Tibial artery (tissue), 4 donors: ENCODE data around the gene AVPI1.

Experiments used
- DNase-seq, 2 donors: peaks; one replicate each; pipeline ENCODE4 v3.0.0-alpha.2; 2019
- H3K27ac ChIP-seq, 2 donors: fragments of 200-600 bp; sonication (generic) in 1 of 2; 1 replicate in 1 of 2; 2 replicates in 1 of 2; pipeline ENCODE4 v1.5.1; 2018 to 2019; ENCODE audit warnings: mild to moderate bottlenecking in 1 of 2
- H3K27me3 ChIP-seq, 2 donors: fragments of 200-600 bp; sonication (generic) in 1 of 2; one replicate each; pipeline versions ENCODE4 v1.5.1 to v1.6.0; 2016 to 2019
- H3K36me3 ChIP-seq, 3 donors: fragments of 200-600 bp; sonication (generic) in 2 of 3; one replicate each; pipeline ENCODE4 v1.5.1; 2016 to 2019; ENCODE audit warnings: mild to moderate bottlenecking in 2 of 3
- H3K4me1 ChIP-seq, 4 donors: fragments of 200-600 bp; sonication (generic) in 2 of 4; 1 replicate in 3 of 4; 2 replicates in 1 of 4; pipeline ENCODE4 v1.5.1; 2016 to 2019
- H3K4me3 ChIP-seq, 2 donors: fragments of 200-600 bp; sonication (generic) in 1 of 2; 1 replicate in 1 of 2; 2 replicates in 1 of 2; pipeline ENCODE4 v1.5.1; 2018 to 2019; ENCODE audit warnings: mild to moderate bottlenecking in 2 of 2
- H3K9me3 ChIP-seq, 3 donors: fragments of 200-600 bp; sonication (generic) in 1 of 3; one replicate each; pipeline ENCODE4 v1.5.1; 2016 to 2019
- intact Hi-C: fragments of 100-400 bp; cut with DNase I; formaldehyde crosslinking; loops from one replicate; pipeline ENCODE4 v1.15.0; 2023; ENCODE audit warnings: low total_unique reads
- TF ChIP-seq, protein P1 (sequence below), 2 experiments: fragments of 200-600 bp in 1 of 2; fragments of 450-650 bp in 1 of 2; IDR thresholded peaks; one replicate each; pipeline ENCODE4 v1.5.1; 2017 to 2019; ENCODE audit warnings: antibody characterized with exemption in 2 of 2, mild to moderate bottlenecking in 1 of 2, moderate library complexity in 1 of 2

The AVPI1 gene

DNA sequence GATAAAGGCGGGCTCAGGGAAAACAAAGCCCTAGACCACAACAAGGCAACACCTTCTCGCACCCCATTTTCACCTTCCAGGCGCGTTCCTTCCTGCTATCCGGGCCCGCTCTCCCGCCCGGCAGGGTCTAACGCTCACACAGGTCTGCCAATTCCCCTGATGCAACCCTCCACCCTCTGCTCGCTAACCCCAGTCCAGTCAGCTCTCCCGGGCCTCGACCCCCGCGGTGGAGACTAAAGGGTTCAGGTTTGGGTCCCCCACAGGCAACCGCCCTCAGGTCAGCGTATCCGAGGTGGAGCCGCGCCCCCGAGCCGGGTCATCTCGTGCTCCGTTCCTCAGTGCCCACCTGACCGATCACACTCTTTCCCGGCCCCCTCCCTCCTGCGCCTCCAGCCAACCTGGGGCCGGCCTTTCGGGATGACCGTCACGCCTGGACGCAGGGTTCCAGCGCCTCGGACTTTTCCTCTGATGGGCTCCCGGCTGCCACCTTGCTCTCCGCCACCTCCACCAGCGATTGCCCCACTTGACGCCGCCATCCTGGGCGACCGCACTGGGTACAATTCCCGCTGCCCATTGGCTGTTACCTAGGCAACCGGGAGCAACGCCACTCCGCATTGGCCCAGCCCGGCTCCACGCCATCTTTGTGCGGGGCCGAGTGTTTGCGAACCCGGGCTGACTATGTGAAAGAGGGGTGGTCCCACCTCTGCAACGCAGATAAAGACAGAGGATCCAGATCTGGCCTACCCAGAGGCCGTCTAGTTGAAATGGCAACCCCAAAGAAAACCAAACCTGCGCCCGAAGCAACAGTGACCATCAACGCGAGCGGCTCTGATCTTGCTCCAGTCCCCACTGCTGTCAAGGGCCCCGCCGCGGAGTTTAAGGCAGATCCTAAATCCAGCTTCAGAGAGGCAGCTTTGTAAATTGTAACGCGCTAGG is 53.8 kb downstream of the AVPI1 start, which contains the start of gene MORN4:
Gene MORN4 (minus strand): TSS at position 552 of the 936 bp plus-strand sequence. CDS start 13,847 bp downstream, outside the sequence.
- peak; percentile 95 to 97 for DNase-seq
- H3K9me3 ChIP-seq, result no peaks in the 10 kb centered on the region
- TF ChIP-seq, protein P1, sequence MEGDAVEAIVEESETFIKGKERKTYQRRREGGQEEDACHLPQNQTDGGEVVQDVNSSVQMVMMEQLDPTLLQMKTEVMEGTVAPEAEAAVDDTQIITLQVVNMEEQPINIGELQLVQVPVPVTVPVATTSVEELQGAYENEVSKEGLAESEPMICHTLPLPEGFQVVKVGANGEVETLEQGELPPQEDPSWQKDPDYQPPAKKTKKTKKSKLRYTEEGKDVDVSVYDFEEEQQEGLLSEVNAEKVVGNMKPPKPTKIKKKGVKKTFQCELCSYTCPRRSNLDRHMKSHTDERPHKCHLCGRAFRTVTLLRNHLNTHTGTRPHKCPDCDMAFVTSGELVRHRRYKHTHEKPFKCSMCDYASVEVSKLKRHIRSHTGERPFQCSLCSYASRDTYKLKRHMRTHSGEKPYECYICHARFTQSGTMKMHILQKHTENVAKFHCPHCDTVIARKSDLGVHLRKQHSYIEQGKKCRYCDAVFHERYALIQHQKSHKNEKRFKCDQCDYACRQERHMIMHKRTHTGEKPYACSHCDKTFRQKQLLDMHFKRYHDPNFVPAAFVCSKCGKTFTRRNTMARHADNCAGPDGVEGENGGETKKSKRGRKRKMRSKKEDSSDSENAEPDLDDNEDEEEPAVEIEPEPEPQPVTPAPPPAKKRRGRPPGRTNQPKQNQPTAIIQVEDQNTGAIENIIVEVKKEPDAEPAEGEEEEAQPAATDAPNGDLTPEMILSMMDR (IDR thresholded peaks at IDR 0.05), result no peak
- intact Hi-C loops, result no loop called here
- H3K36me3 ChIP-seq, result no peaks in the 10 kb centered on the region
- H3K27ac ChIP-seq, result peak within 1 kb of the TSS; percentile 60 to 62
- H3K4me1 ChIP-seq, result peaks cover 0 to 9% (median 6%) of the 10 kb centered on the region in 4 donors
- peak within 1 kb of the TSS; percentile 71 to 75 for H3K4me3 ChIP-seq
- H3K27me3 ChIP-seq, result no peaks in the 10 kb centered on the region

DNA sequence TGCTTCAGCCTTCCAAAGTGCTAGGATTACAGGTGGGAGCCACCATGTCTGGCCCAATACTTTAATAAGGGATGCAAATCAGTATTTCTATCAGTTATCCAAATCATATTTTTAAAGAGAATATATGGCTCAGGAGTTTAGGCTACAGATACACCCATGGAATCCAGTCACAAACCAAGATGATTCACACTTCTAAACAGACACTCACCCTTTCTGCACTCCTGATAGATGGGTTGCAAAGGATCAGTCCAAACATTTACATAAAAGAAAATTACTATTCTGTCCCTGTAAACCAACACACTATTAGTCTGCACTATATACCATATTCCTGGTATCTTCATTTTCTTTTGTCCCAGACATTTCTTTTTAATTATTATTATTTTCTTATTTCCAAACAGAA is 55.9 kb downstream of the AVPI1 start:
- H3K9me3 ChIP-seq, result no peaks in the 10 kb centered on the region
- H3K4me3 ChIP-seq, result no peak overlapping the region
- H3K27me3 ChIP-seq, result no peaks in the 10 kb centered on the region
- H3K36me3 ChIP-seq, result no peaks in the 10 kb centered on the region
- intact Hi-C loops, result no loop called here
- no peak for DNase-seq
- no peak overlapping the region for H3K27ac ChIP-seq
- TF ChIP-seq, protein P1 (IDR thresholded peaks at IDR 0.05), result no peak
- peaks cover 0 to 9% (median 6%) of the 10 kb centered on the region in 4 donors for H3K4me1 ChIP-seq

GRCh38 chr10:97629289-97629688 is 57.8 kb downstream of the AVPI1 start:
- Histone ChIP-seq H3K4me3 (no peak overlapping the region), H3K9me3 (no peaks in the 10 kb centered on the region), H3K4me1 (peaks cover 0 to 9% (median 6%) of the 10 kb centered on the region in 4 donors), H3K27me3 (no peaks in the 10 kb centered on the region), H3K36me3 (no peaks in the 10 kb centered on the region), H3K27ac (no peak overlapping the region)
- TF ChIP-seq, protein P1 (IDR thresholded peaks at IDR 0.05), result no peak
- intact Hi-C loops, result no loop called here
- no peak for DNase-seq

GRCh38 chr10:97628228-97628627 is 58.8 kb downstream of the AVPI1 start:
- Histone ChIP-seq H3K4me1 (peaks cover 0 to 9% (median 3%) of the 10 kb centered on the region in 4 donors), H3K27me3 (no peaks in the 10 kb centered on the region), H3K9me3 (no peaks in the 10 kb centered on the region), H3K4me3 (no peak overlapping the region), H3K27ac (no peak overlapping the region), H3K36me3 (no peaks in the 10 kb centered on the region)
- intact Hi-C loops, result no loop called here
- TF ChIP-seq, protein P1 (IDR thresholded peaks at IDR 0.05), result no peak
- no peak for DNase-seq

DNA sequence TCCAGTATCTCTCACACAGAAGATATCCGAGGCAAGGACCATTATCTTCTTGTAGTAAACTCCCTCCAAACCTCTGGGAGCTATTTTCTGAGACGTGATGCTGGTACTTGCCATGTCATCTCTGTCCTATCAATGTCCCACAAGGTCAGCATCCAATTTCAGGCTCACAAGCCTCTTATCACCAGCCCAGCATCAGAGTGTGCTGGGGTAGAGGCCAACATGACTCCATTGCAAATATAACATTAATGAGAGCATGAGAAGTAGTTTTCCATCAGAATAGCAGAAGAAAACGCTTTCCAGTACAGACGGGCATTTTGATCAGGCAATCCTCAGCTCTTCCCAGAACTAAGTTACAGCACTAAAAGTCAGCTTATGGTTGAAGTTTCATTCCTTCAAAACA is 59.3 kb downstream of the AVPI1 start:
- DNase-seq, result no peak
- H3K9me3 ChIP-seq, result no peaks in the 10 kb centered on the region
- TF ChIP-seq, protein P1 (IDR thresholded peaks at IDR 0.05), result no peak
- peaks cover 0 to 6% (median 2%) of the 10 kb centered on the region in 4 donors for H3K4me1 ChIP-seq
- intact Hi-C loops, result no loop called here
- H3K27ac ChIP-seq, result no peak overlapping the region
- no peak overlapping the region for H3K4me3 ChIP-seq
- no peaks in the 10 kb centered on the region for H3K27me3 ChIP-seq
- H3K36me3 ChIP-seq, result no peaks in the 10 kb centered on the region
